OCI-LY3 (cell line): ENCODE results near the gene OR4D5.

Experiments used
- H2AFZ ChIP-seq: fragments of 200-600, 300-600 bp; shearing (Covaris generic); 2 replicates; pipeline ENCODE4 v1.6.0; 2014; ENCODE audit warnings: antibody characterized with exemption, low read depth, low read length
- H3K27ac ChIP-seq: fragments of 200-600, 300-600 bp; sonication (generic); 2 replicates; pipeline ENCODE4 v1.5.1; 2014; ENCODE audit warnings: mild to moderate bottlenecking, low read length, moderate library complexity, mixed read lengths
- H3K27me3 ChIP-seq: fragments of 200-600, 300-600 bp; sonication (generic); 2 replicates; pipeline ENCODE4 v1.6.1; 2014; ENCODE audit warnings: low read depth, low read length, mixed read lengths
- H3K36me3 ChIP-seq: fragments of 200-600, 300-600 bp; sonication (generic); replicated peaks from 2 replicates; pipeline ENCODE3; 2014; ENCODE audit warnings: low read depth, low read length, mixed read lengths
- H3K4me1 ChIP-seq: fragments of 300-600, 200-600 bp; sonication (generic); 2 replicates; pipeline ENCODE4 v1.6.1; 2014; ENCODE audit warnings: low read length, mixed read lengths
- H3K4me2 ChIP-seq: fragments of 200-600, 300-600 bp; sonication (generic); 2 replicates; pipeline ENCODE4 v1.6.1; 2014; ENCODE audit warnings: low read length, mixed read lengths
- H3K4me3 ChIP-seq: fragments of 300-600, 200-600 bp; sonication (generic); 2 replicates; pipeline ENCODE4 v1.5.1; 2014; ENCODE audit warnings: antibody characterized with exemption, mild to moderate bottlenecking, low read length, moderate library complexity
- H3K79me2 ChIP-seq: fragments of 300-600, 200-600 bp; shearing (Covaris generic); 2 replicates; pipeline ENCODE4 v1.6.1; 2014; ENCODE audit warnings: mild to moderate bottlenecking, low read length, mixed read lengths
- H3K9ac ChIP-seq: fragments of 300-600, 200-600 bp; shearing (Covaris generic); 2 replicates; pipeline ENCODE4 v1.6.0; 2014; ENCODE audit warnings: mild to moderate bottlenecking, low read length, moderate library complexity
- H3K9me3 ChIP-seq: fragments of 200-600, 300-600 bp; shearing (Covaris generic); 2 replicates; pipeline ENCODE4 v1.6.1; 2014; ENCODE audit warnings: low read length, mixed read lengths; ENCODE audit not compliant: insufficient read depth
- H4K20me1 ChIP-seq: fragments of 200-600, 300-600 bp; sonication (generic); 2 replicates; pipeline ENCODE4 v1.6.1; 2016; ENCODE audit warnings: low read length, mixed read lengths; ENCODE audit not compliant: insufficient read depth
- EZH2phosphoT487 ChIP-seq: fragments of 200-600 bp; shearing (Covaris generic); IDR thresholded peaks from 2 replicates; pipeline ENCODE4 v1.6.1; 2018; ENCODE audit warnings: antibody characterized with exemption, mixed run types, low read depth
- TF ChIP-seq, protein P1 (sequence below): fragments of 200-600, 300-600 bp; sonication (generic); IDR thresholded peaks from 2 replicates; pipeline ENCODE4 v1.5.1; 2014; ENCODE audit warnings: antibody characterized with exemption, low read length, low read depth

Gene OR4D5

DNA sequence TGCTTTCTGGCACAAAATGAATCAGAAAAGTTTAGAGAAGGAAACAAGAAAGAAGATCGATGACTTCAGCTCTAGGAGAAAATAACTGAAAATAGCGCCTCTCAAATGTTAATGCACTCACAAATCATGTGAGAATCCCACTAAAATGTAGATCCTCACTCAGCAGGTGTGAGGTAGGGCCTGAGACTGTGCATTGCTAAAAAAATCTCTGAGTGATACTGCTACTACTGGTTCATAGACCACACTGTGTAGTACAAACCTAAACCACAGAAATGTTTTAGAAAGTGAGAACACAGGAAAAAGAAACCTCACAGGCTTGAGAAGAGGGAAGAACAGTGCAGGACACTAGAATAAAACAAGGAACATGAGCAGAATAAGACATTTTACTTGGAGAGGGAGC, 35.5 kb upstream of the OR4D5 start:
- Histone ChIP-seq H3K27me3 (no peaks in the 10 kb centered on the region), H3K27ac (no peak overlapping the region), H3K79me2 (no peaks in the 10 kb centered on the region), H3K4me3 (no peak overlapping the region), H3K9ac (no peak overlapping the region), H3K9me3 (no peaks in the 10 kb centered on the region), H3K4me1 (peaks cover 11% of the 10 kb centered on the region), H3K36me3 (no peaks in the 10 kb centered on the region), H3K4me2 (peak overlapping the region; percentile 24; the same call in 1 of the 2 replicates), H4K20me1 (no peaks in the 10 kb centered on the region), H2AFZ (no peak overlapping the region)
- no peak for TF ChIP-seq EZH2phosphoT487
- TF ChIP-seq, protein P1, sequence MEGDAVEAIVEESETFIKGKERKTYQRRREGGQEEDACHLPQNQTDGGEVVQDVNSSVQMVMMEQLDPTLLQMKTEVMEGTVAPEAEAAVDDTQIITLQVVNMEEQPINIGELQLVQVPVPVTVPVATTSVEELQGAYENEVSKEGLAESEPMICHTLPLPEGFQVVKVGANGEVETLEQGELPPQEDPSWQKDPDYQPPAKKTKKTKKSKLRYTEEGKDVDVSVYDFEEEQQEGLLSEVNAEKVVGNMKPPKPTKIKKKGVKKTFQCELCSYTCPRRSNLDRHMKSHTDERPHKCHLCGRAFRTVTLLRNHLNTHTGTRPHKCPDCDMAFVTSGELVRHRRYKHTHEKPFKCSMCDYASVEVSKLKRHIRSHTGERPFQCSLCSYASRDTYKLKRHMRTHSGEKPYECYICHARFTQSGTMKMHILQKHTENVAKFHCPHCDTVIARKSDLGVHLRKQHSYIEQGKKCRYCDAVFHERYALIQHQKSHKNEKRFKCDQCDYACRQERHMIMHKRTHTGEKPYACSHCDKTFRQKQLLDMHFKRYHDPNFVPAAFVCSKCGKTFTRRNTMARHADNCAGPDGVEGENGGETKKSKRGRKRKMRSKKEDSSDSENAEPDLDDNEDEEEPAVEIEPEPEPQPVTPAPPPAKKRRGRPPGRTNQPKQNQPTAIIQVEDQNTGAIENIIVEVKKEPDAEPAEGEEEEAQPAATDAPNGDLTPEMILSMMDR = no peak

DNA sequence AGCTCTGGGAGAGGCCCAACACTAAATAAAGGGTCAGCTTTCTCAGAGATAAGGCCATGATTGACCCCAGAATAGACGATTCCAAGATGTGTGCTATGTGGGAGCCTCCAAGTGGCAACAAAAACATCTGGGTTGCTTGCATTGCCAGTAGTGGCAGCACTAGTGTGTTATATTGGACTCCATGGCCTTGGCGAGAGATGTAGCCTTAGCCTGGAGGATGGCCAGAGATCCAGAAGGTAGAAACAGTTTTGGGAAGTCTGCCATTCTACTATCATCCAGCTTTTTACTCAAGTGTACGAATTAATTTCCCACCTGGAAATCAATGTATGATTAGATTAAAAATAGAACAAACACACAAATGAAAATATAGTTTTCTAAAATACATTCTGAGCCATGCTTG, 34.5 kb upstream of the OR4D5 start:
- H3K9ac ChIP-seq = no peak overlapping the region
- no peak overlapping the region for H3K4me3 ChIP-seq
- TF ChIP-seq EZH2phosphoT487 = no peak
- TF ChIP-seq, protein P1 = no peak
- H3K36me3 ChIP-seq = no peaks in the 10 kb centered on the region
- no peaks in the 10 kb centered on the region for H4K20me1 ChIP-seq
- no peaks in the 10 kb centered on the region for H3K79me2 ChIP-seq
- no peaks in the 10 kb centered on the region for H3K9me3 ChIP-seq
- no peaks in the 10 kb centered on the region for H3K27me3 ChIP-seq
- no peak overlapping the region for H3K27ac ChIP-seq
- H2AFZ ChIP-seq = no peak overlapping the region
- H3K4me2 ChIP-seq = no peak overlapping the region
- peaks cover 11% of the 10 kb centered on the region for H3K4me1 ChIP-seq

DNA sequence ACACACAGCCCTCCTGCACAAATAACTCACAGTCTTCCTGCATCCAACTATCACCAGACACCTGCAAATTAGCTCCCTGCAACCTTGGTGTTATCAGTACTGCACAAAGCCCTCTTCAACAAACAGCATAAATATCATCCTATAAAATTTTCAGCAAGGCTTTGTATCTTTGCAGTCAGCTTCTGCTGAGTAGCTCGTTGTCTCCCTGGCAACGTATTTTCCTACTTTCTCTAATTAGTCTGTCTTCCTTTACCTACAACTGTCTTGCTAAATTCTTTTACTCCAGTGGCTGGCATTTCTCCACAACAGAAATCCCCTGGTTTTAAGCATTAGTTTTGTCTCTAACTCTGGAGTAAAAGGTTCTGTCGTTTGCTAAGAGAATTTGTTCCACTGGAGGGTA, 33.6 kb upstream of the OR4D5 start:
- Histone ChIP-seq H3K27me3 (no peaks in the 10 kb centered on the region), H3K4me1 (peaks cover 11% of the 10 kb centered on the region), H4K20me1 (no peaks in the 10 kb centered on the region), H3K27ac (no peak overlapping the region), H3K9ac (no peak overlapping the region), H3K4me3 (no peak overlapping the region), H3K36me3 (no peaks in the 10 kb centered on the region), H3K79me2 (no peaks in the 10 kb centered on the region), H3K9me3 (no peaks in the 10 kb centered on the region), H3K4me2 (no peak overlapping the region), H2AFZ (no peak overlapping the region)
- no peak for TF ChIP-seq EZH2phosphoT487
- TF ChIP-seq, protein P1 = no peak

DNA sequence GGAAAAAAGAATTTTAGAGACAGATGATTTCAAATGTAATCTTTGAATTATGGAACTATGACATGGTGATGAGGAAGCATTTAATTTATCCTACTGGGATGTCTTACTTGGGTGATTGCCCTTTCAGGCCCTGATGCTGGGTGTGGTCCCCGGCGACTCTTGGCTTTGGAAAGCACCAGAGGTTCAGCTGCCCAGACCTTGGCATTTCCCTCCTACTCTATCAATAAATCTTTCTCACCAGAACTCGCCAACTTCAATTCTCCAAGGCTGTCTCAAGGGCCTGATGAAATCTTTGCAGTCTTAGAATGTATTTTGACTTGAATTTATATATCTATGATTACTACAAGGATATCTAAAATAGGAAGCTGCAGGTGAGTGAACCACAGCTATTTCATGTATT, 18.5 kb upstream of the OR4D5 start:
- Histone ChIP-seq H3K4me2 (no peak overlapping the region), H3K4me3 (no peak overlapping the region), H3K4me1 (no peaks in the 10 kb centered on the region), H3K27ac (no peak overlapping the region), H4K20me1 (no peaks in the 10 kb centered on the region), H3K36me3 (no peaks in the 10 kb centered on the region), H3K79me2 (no peaks in the 10 kb centered on the region), H3K9ac (no peak overlapping the region), H2AFZ (no peak overlapping the region), H3K9me3 (no peaks in the 10 kb centered on the region), H3K27me3 (no peaks in the 10 kb centered on the region)
- no peak for TF ChIP-seq EZH2phosphoT487
- TF ChIP-seq, protein P1 = no peak
